Stimulated activated CD8-positive, alpha-beta memory T cell treated with anti-CD3 and anti-CD28 coated beads, Interleukin-12 subunit alpha, Interleukin-12 subunit beta, amount 100 ng/mL, for 4 hours (primary cell): ENCODE measurements around the gene KRT34.
"Not testable (repeated sequence)": the region's sequence is repeated elsewhere in the genome, so short reads cannot be mapped to it uniquely, and the experiment has no call there.

Experiments
- DNase-seq: peaks from one replicate; pipeline ENCODE4 v3.0.0-alpha.2; 2020; ENCODE audit warnings: low read depth

Gene KRT34

DNA sequence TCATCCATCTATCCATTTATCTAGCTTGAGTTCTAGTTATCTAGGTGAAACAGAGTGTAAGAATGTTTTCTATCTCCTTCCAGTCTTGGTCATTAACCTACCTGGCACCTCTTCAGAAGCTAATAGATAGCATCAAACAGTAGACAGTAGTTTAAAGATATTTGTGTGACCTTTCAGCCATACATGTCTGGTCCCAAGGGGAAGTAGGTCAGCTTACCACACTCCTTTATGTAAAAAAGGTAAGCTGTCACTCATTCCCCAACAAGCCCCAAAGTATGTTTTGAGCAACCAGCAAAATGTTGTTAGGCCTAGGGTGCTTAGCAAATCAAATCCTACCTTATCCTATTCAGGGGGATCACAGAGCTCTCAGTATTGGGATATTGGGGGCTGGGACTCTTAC is 16.0 kb downstream of the KRT34 start:
- no peak for DNase-seq

GRCh38 chr17:41363881-41364280 is 18.2 kb downstream of the KRT34 start:
- DNase-seq, result no peak

GRCh38 chr17:41360296-41360995 is 21.7 kb downstream of the KRT34 start:
- no peak for DNase-seq

- no peak for DNase-seq
Observed at GRCh38 chr17:41354536-41354935, 27.6 kb downstream of the KRT34 start.

- DNase-seq, result no peak
Observed at GRCh38 chr17:41352597-41353366, 29.3 kb downstream of the KRT34 start.

- no peak for DNase-seq
Observed at GRCh38 chr17:41351177-41351576, 30.9 kb downstream of the KRT34 start.

DNA sequence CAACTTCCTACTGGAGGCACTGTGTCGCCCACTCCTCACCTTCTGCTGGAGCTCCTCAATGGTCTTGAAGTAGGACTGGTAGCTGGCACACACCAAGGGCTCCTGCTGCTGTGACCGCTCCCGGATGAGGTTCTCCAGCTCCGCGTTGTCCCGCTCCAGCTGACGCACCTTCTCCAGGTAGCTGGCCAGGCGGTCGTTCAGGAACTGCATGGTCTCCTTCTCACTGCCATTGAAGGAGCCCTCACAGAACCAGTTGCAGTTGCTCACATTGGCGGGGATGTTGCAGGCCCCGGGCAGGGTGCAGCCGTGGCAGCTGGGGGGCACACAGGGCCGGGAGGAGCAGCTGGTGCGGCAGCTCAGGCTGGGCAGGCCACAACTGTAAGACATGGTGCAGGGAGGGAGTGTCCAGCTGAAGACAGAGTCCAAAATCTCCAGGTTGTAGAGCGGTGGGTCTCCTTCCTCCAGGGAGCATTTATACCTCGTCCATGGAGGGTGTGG is 31.7 kb downstream of the KRT34 start, which contains the start of gene KRT33A:
KRT33A (minus strand) TSS at position 448 of the 498 bp plus-strand sequence; CDS start at position 387, 61 bp downstream.
- DNase-seq, result not testable (repeated sequence)

DNA sequence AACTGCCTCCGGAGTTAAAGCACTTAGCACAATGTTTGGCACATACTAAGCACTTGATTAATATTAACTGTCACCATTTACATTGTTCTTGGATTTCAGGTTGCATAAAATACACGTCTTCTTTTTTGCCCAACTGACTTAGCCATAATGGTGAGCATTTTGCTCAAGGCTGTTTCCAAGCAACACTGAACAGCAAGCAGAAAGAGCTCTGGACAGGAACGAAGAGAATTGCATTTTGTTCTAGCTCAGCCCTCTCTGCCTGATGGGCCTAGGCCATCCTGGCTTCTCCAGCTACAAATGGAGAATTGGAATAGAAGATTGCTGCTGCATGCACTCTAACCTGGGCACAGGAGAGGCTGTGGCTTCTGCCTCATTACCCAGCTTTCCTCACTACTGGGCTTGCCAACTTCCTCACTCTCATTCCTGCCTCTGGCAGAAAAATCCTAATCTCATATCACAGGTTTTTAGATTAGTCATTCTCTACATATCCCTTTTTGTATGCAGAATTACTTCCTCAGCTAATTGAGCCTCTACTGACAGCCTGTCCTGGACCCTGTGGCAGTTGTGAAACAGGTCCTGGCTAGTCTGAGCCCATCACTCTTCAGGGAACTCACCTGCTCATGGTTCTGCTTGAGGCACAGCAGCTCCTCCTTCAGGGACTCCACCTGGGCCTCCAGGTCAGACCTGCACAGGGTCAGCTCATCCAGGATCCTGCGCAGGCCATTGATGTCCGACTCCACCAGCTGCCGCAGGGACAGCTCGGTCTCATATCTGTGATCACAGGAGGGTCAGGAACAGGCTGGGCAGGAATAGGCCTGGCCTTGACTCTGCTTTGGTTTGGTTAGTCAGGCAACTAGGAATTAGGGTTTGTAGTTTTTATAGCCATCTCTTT is 34.0 kb downstream of the KRT34 start:
- DNase-seq, result no peak

DNA sequence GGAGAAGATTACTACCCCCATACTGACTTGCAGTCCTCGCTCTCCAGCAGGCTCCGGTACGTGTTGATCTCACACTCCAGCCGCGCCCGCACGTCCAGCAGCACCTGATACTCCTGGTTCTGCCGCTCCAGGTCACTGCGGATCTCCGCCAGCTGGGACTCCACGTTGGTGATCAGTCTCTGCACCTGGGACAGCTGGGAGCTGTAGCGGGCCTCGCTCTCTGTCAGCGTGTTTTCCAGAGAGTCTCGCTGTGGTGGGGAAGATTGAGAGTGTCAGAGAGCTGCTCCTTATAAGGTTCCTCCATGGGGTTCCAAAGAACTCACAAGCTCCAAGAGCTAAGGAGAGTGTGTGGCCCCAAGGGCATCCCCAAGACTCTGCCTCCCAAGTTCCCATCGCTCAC is 35.7 kb downstream of the KRT34 start:
- DNase-seq, result not testable (repeated sequence)

DNA sequence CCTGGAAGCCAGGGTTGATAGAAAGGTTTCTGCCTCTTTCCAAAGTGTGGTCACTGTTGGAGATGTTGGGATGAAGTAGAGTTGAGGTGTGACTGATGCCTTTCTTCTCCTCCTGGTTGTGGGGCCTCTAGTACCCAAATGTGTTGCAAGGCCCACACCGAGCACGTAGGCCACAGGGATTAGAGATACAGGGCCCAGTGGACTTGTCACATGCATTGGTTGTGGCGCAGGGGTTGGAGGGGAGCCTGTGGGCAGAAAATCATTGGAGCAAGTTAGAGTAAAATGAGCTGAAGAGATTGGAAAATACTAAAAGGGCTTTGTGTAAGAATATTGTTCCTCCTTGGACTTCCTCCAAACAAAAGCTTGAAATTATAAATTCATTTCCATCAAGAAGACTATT is 36.1 kb downstream of the KRT34 start:
- DNase-seq, result no peak

GRCh38 chr17:41343029-41343428 is 39.1 kb downstream of the KRT34 start:
- no peak for DNase-seq

GRCh38 chr17:41340934-41341861 is 40.9 kb downstream of the KRT34 start:
- no peak for DNase-seq

- no peak for DNase-seq
Observed at GRCh38 chr17:41340494-41340893, 41.6 kb downstream of the KRT34 start.

- DNase-seq, result no peak
Observed at GRCh38 chr17:41339571-41340172, 42.4 kb downstream of the KRT34 start.

DNA sequence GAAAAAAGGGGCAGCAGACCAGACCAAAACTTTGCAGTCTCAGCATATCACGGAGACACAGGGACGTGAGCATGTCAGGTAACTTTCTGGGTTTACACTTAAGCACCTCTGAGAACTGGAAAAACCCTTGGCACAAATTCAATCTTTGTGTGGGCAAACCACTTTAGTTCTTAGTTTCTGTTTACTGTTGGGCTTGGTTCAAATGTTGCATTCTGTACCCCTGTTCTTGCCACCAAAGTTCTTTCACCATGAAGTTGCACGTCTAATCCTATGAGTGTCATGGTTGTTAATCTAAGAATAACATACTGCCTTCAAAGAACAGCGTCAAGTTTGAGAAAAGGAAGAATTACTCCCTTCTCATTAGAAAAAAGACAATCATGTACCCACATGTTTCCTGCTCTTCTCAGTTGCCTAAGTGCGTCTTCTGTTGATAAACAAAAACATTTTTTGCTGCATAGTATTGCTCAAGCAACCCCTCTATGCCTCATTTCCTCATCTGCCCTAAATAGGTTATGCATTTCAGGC is 43.1 kb downstream of the KRT34 start:
- DNase-seq, result no peak

- no peak for DNase-seq
Observed at GRCh38 chr17:41335747-41336146, 46.4 kb downstream of the KRT34 start.

- no peak for DNase-seq
Observed at GRCh38 chr17:41334385-41335305, 47.5 kb downstream of the KRT34 start.

GRCh38 chr17:41333836-41334235 is 48.3 kb downstream of the KRT34 start:
- DNase-seq, result no peak

DNA sequence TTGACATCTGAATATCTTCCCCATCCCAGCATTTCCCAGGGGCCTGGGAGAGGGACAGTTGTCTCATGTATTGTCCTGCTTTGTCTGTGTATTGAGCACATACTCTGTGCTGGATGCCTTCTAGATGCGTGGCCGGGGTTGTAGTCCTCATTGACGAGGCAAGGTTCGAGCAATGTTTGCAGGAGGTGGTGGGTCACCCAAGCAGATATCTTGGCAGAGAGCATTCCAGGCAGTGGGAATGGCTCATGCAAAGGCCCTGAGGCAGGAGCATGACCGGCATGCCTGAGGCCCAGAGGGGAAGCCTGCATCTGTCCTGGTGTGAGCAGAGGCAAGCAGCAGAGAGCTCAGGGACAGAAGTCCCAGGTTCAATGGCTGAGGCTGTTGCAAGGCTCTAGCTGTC is 49.0 kb downstream of the KRT34 start:
- DNase-seq, result no peak
